ENCODE results near the gene NKG7.

NKG7 gene

GRCh38 chr19:51324167-51324481, 48.3 kb downstream of the NKG7 start:
- no peak for DNase-seq (ENCODE audit: low spot score)

GRCh38 chr19:51323481-51324166, 48.8 kb downstream of the NKG7 start:
- no peak for DNase-seq (ENCODE audit: low spot score)
- Histone ChIP-seq H3K27ac (no peak overlapping the region), H3K4me3 (no peak overlapping the region)
- no peak for TF ChIP-seq CTCF (IDR thresholded peaks at IDR 0.05)

More at GRCh38 chr19:51324167-51324481, 48.3 kb downstream of the NKG7 start:
- TF ChIP-seq CTCF (IDR thresholded peaks at IDR 0.05): no peak
- H3K4me3 ChIP-seq: no peak overlapping the region
- no peak overlapping the region for H3K27ac ChIP-seq

- H3K27ac ChIP-seq: no peak overlapping the region
- H3K4me3 ChIP-seq: no peak overlapping the region
- no peak for TF ChIP-seq CTCF (IDR thresholded peaks at IDR 0.05)
- DNase-seq (ENCODE audit: low spot score): no peak
Observed at GRCh38 chr19:51321799-51322198, 50.7 kb downstream of the NKG7 start.
